ENCODE data around the gene CTU1. TPM values are rescaled to one million over a fixed set of nuclear protein-coding genes. Genes with fewer than 3 reads are reported as not detected.

The CTU1 gene
- total RNA-seq, result 7.6 and 7.7 TPM in 2 replicates

DNA sequence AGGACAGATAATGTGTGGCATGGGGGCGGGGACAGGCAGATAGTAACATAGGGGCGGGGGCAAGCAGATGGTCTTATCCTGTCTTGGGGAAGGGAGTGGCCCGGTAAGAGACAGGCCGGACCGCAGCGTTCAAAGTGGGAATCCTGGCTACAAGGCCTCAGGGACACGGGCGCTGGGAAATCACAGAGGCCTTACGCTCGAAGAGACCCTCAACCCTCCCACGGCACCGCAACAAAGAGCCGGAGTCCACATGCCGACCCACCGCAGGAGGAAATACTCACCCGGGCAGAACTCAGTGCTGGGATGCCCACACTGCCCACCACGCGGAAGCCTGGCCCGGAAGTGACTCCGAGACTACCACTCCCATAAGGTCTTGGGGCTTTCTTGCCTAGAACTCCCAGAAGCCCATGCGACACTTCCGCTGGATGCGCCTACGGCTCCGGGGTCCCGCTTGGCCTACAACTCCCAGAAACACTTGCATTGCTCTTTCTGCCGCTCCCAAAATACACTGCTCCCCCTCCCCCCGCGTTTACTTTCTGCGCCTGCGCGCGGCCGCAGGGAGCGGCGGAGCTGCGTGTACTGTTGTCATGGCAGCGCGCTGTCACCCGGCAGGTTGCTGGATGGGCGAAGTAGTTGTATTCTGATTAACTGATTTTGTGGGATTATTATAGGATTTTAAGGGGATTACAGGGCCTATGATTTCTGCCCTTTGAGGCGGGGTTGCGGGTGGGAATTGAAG lies at the start of gene CTU1:
TSS of gene CTU1 (minus strand) at position 344 of the 739 bp plus-strand sequence. CDS start 3,840 bp downstream, outside the sequence.

GRCh38 chr19:51142119-51142518 lies 33.9 kb upstream of the CTU1 start, which contains the start of gene SIGLEC7:
TSS of gene SIGLEC7 (plus strand) at chr19:51142301. CDS start at chr19:51142370, 69 bp downstream.

GRCh38 chr19:51124729-51125128 lies 16.5 kb upstream of the CTU1 start, which contains the start of gene SIGLEC9:
TSS of gene SIGLEC9 (plus strand) at chr19:51124906. CDS start at chr19:51124975, 69 bp downstream.

DNA sequence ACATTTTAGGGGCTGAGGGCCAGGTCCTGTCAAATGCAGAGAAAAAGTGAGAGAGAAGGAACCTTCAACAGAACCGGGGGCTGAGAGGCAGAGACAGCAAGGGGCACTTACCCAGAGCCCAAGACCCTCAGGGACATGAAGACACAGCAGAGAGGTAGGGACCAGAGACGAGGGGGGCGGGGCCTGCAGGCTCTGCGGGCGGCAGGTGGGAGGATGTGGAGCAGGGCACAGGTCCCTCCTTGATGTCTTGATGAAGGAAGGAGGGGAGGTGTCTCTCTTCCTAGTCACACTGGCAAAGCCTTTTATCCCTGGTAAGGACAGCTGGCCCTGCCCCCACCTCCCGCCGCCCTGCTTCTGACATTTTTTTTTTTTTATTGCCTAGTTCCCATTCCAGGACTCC lies 25.6 kb downstream of the CTU1 start, which contains the start of gene KLK14:
TSS of gene KLK14 (minus strand) at position 277 of the 400 bp plus-strand sequence. CDS start at position 4, 273 bp downstream.

DNA sequence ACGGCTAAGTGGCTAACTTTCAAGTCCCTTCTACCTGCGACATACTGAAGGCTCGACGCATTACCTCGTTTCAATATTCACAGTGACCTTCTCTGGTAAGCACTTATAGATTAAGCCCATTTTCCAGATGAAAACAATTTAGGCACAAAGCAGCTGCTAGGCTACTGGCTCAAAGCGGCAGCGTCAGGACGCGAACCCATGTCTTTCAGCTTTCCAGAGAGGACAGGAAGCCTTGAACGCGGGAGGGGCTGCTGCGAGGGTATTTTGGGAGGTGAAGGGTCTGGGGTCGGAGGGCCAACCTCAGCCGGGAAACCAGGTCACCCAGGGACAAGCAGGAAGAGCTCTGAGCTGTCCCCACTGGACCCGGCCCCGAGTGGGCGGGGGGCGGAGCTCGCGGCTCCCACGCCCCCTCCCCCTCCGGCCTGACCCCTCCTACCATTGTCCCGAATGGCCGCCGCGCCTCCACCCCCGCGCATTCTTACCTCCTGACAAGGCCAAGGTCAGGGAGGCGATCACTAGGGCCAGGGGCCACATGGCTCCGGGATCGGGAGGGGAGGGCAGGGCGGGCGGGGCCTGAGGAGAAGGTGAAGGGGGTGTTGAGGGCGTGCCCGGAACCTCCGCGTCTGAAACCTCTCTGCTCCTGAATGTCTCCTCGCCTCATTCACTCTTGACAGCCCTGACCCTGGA lies 43.5 kb downstream of the CTU1 start, which contains the start of gene KLK13:
TSS of gene KLK13 (minus strand) at position 559 of the 687 bp plus-strand sequence. CDS start at position 534, 25 bp downstream.

Other genes with a start within 250 kb of the CTU1 start
- 0.37 TPM in 1 of 2 replicates, not detected in the other for gene KLK2, start 235.0 kb downstream of the CTU1 start, total RNA-seq
- not detected in 2 replicates for gene KLK4, start 197.0 kb downstream of the CTU1 start, total RNA-seq
- not detected in 2 replicates for gene KLK5, start 155.4 kb downstream of the CTU1 start, total RNA-seq
- gene KLK6, start 138.8 kb downstream of the CTU1 start, total RNA-seq, result not detected in 2 replicates
- gene KLK7, start 124.5 kb downstream of the CTU1 start, total RNA-seq, result not detected in 2 replicates
- gene KLK8, start 106.8 kb downstream of the CTU1 start, total RNA-seq, result not detected in 2 replicates
- not detected in 2 replicates for gene KLK10, start 88.7 kb downstream of the CTU1 start, total RNA-seq
- not detected in 2 replicates for gene KLK11, start 81.8 kb downstream of the CTU1 start, total RNA-seq
- gene KLK12, start 73.4 kb downstream of the CTU1 start, total RNA-seq, result not detected in 2 replicates
- gene KLK13, start 43.3 kb downstream of the CTU1 start, total RNA-seq, result not detected in 2 replicates
- not detected in 2 replicates for gene KLK14, start 25.5 kb downstream of the CTU1 start, total RNA-seq
- gene SIGLEC9, start 16.5 kb upstream of the CTU1 start, total RNA-seq, result under 0.01 TPM in 1 of 2 replicates, not detected in the other
- gene SIGLEC7, start 33.9 kb upstream of the CTU1 start, total RNA-seq, result not detected in 2 replicates
- gene CD33, start 116.7 kb upstream of the CTU1 start, total RNA-seq, result not detected in 2 replicates
- not detected in 2 replicates for gene SIGLECL1, start 142.7 kb upstream of the CTU1 start, total RNA-seq
- gene IGLON5, start 203.2 kb upstream of the CTU1 start, total RNA-seq, result not detected in 2 replicates
- gene VSIG10L, start 233.7 kb upstream of the CTU1 start, total RNA-seq, result 0.73 and 0.98 TPM in 2 replicates